ENCODE results near the gene EREG.

DNA sequence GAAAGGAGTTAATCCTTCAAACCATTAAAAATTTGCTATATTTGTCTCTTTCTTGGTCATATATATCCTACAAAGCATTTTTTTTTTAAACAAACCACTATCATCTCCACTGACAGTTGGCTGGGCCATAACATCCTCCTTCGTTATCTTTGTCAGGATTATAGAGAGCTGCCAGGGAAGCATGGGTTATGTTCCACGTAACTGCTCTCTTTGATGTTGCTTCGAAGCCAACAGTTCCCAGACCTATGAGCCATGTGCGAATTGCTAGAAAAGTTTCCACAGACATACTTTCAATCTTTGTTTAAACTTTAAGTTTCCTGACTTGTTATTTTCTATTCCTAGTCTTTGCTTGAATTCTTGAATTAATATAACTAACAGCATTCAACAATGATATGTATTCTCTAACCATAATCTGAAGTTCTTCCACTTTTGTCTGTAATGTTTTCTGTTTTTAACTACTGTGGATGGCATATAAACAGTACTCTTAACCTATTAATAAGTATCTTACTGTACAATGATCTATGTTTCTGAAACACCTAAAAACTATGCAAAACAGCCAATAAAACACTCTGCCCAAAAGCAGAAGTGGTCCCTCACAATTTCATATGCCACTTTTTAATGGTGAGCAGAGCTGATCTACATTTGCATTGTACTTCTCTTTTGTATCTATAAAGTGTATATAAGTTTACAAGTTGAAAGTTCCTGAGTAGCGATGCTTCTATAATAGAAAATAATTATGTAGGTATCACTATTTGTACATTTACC, 37.9 kb downstream of the EREG start:
- no peak for TF ChIP-seq CTCF (IDR thresholded peaks at IDR 0.05)
- TF ChIP-seq POLR2A (IDR thresholded peaks at IDR 0.05), result no peak

All from thyroid gland (tissue), 4 donors.